ENCODE results near the gene CACNG7. TPM values are rescaled to one million over a fixed set of nuclear protein-coding genes. Genes with fewer than 3 reads are reported as not detected.

CACNG7 gene
- total and polyA plus RNA-seq, 4 donors = not detected

GRCh38 chr19:53981376-53981951 is 72.4 kb downstream of the CACNG7 start:
- no peak overlapping the region for H3K4me3 ChIP-seq (ENCODE audit: low read depth in 1 of 3, low read length in 3 of 3)
- no peaks in the 10 kb centered on the region for H3K36me3 ChIP-seq (ENCODE audit: control insufficient read depth in 4 of 4, insufficient read depth in 3 of 4, low read depth in 1 of 4, low read length in 3 of 4)

GRCh38 chr19:53982001-53982451 is 72.9 kb downstream of the CACNG7 start:
- no peak overlapping the region for H3K27ac ChIP-seq (ENCODE audit: low read depth in 1 of 2, low read length in 2 of 2)
- peaks cover 0 to 3% (median 1%) of the 10 kb centered on the region in 4 donors for H3K9me3 ChIP-seq (ENCODE audit: control insufficient read depth in 4 of 4, low read length in 3 of 4)
- no peak for TF ChIP-seq RAD21 (IDR thresholded peaks at IDR 0.05)
- TF ChIP-seq HNF4A (conservative IDR thresholded peaks at IDR 0.05) = no peak
- TF ChIP-seq RXRA (IDR thresholded peaks at IDR 0.05) = no peak
- no peak for TF ChIP-seq ZBTB33 (IDR thresholded peaks at IDR 0.05)
- TF ChIP-seq GABPA (IDR thresholded peaks at IDR 0.05 in 1 of 2, conservative IDR thresholded peaks at IDR 0.05 in 1 of 2) = no peak
- no peak for TF ChIP-seq CTCF (IDR thresholded peaks at IDR 0.05; ENCODE audit: low read depth, low read length, missing input control)
- TF ChIP-seq FOXA2 (IDR thresholded peaks at IDR 0.05) = no peak
- peaks cover 4 to 15% (median 11%) of the 10 kb centered on the region in 4 donors for H3K27me3 ChIP-seq (ENCODE audit: control insufficient read depth in 4 of 4, insufficient read depth in 4 of 4, low read length in 3 of 4)
- no peaks in the 10 kb centered on the region for H3K36me3 ChIP-seq (ENCODE audit: control insufficient read depth in 4 of 4, insufficient read depth in 3 of 4, low read depth in 1 of 4, low read length in 3 of 4)
- H3K4me1 ChIP-seq (ENCODE audit: control insufficient read depth in 4 of 4, insufficient read depth in 4 of 4, low read length in 3 of 4) = peaks cover 4 to 10% (median 5%) of the 10 kb centered on the region in 4 donors
- peak overlapping the region in 1 of 3 donors; percentile 27 for H3K4me3 ChIP-seq (ENCODE audit: low read depth in 1 of 3, low read length in 3 of 3)
- no peak for DNase-seq (ENCODE audit: low spot score)
- no peak overlapping the region for H3K9ac ChIP-seq (ENCODE audit: low read depth in 1 of 2, low read length in 2 of 2)
- WGBS = 7% methylated on average over 62 of the region's 62 CpGs

More at GRCh38 chr19:53981376-53981951, 72.4 kb downstream of the CACNG7 start:
- DNase-seq (ENCODE audit: low spot score) = no peak
- Histone ChIP-seq H3K4me1 (ENCODE audit: control insufficient read depth in 4 of 4, insufficient read depth in 4 of 4, low read length in 3 of 4) (peaks cover 4 to 10% (median 5%) of the 10 kb centered on the region in 4 donors), H3K9me3 (ENCODE audit: control insufficient read depth in 4 of 4, low read length in 3 of 4) (peaks cover 0 to 3% (median 1%) of the 10 kb centered on the region in 4 donors), H3K27ac (ENCODE audit: low read depth in 1 of 2, low read length in 2 of 2) (no peak overlapping the region), H3K27me3 (ENCODE audit: control insufficient read depth in 4 of 4, insufficient read depth in 4 of 4, low read length in 3 of 4) (peaks cover 4 to 15% (median 11%) of the 10 kb centered on the region in 4 donors), H3K9ac (ENCODE audit: low read depth in 1 of 2, low read length in 2 of 2) (no peak overlapping the region)
- TF ChIP-seq NR2F2 (IDR thresholded peaks at IDR 0.05) (no peak), FOXA1 (IDR thresholded peaks at IDR 0.05) (no peak)
- 59% methylated on average over 13 of the region's 13 CpGs for WGBS

- Histone ChIP-seq H3K27ac (ENCODE audit: low read depth in 1 of 2, low read length in 2 of 2) (no peak overlapping the region), H3K4me1 (ENCODE audit: control insufficient read depth in 4 of 4, insufficient read depth in 4 of 4, low read length in 3 of 4) (peaks cover 2 to 8% (median 4%) of the 10 kb centered on the region in 4 donors), H3K36me3 (ENCODE audit: control insufficient read depth in 4 of 4, insufficient read depth in 3 of 4, low read depth in 1 of 4, low read length in 3 of 4) (no peaks in the 10 kb centered on the region), H3K27me3 (ENCODE audit: control insufficient read depth in 4 of 4, insufficient read depth in 4 of 4, low read length in 3 of 4) (peaks cover 4 to 15% (median 11%) of the 10 kb centered on the region in 4 donors), H3K9me3 (ENCODE audit: control insufficient read depth in 4 of 4, low read length in 3 of 4) (peaks cover 0 to 3% (median 1%) of the 10 kb centered on the region in 4 donors), H3K4me3 (ENCODE audit: low read depth in 1 of 3, low read length in 3 of 3) (peak overlapping the region in 1 of 3 donors; percentile 27), H3K9ac (ENCODE audit: low read depth in 1 of 2, low read length in 2 of 2) (no peak overlapping the region)
- WGBS = 3% methylated on average over 61 of the region's 61 CpGs
- DNase-seq (ENCODE audit: low spot score) = no peak
- no peak for TF ChIP-seq RAD21 (IDR thresholded peaks at IDR 0.05)
- TF ChIP-seq HNF4A (conservative IDR thresholded peaks at IDR 0.05) = no peak
- TF ChIP-seq JUND (IDR thresholded peaks at IDR 0.05) = no peak
- no peak for TF ChIP-seq FOXA1 (IDR thresholded peaks at IDR 0.05)
- TF ChIP-seq EGR1 (IDR thresholded peaks at IDR 0.05; ENCODE audit: low read depth in 2 of 2) = no peak
- TF ChIP-seq RXRA (IDR thresholded peaks at IDR 0.05) = no peak
- TF ChIP-seq CTCF (IDR thresholded peaks at IDR 0.05; ENCODE audit: low read depth, low read length, missing input control) = no peak
- no peak for TF ChIP-seq HNF4G (IDR thresholded peaks at IDR 0.05)
- TF ChIP-seq SP1 (IDR thresholded peaks at IDR 0.05) = no peak
- TF ChIP-seq ATF3 (IDR thresholded peaks at IDR 0.05) = no peak
- TF ChIP-seq GABPA (IDR thresholded peaks at IDR 0.05 in 1 of 2, conservative IDR thresholded peaks at IDR 0.05 in 1 of 2) = no peak
- TF ChIP-seq ZBTB33 (IDR thresholded peaks at IDR 0.05) = no peak
- no peak for TF ChIP-seq MAX (IDR thresholded peaks at IDR 0.05)
Observed at GRCh38 chr19:53982611-53983010, 73.5 kb downstream of the CACNG7 start.
